GM18508 (cell line): ENCODE data around the gene OTOGL.
"Not testable (repeated sequence)": the region's sequence is repeated elsewhere in the genome, so short reads cannot be mapped to it uniquely, and the experiment has no call there.

Source experiments
- ATAC-seq: cut with Tn5 transposase; IDR thresholded peaks from one replicate; pipeline ENCODE4 v1.9.1; 2021; ENCODE audit warnings: moderate number of reproducible peaks; ENCODE audit not compliant: insufficient read depth, unreplicated experiment

The OTOGL gene

GRCh38 chr12:80268924-80269749 is 169.8 kb downstream of the OTOGL start:
- ATAC-seq: no peak

- no peak for ATAC-seq
Observed at GRCh38 chr12:80269803-80270552, 170.6 kb downstream of the OTOGL start.

- ATAC-seq: no peak
Observed at GRCh38 chr12:80271780-80272179, 172.4 kb downstream of the OTOGL start.

DNA sequence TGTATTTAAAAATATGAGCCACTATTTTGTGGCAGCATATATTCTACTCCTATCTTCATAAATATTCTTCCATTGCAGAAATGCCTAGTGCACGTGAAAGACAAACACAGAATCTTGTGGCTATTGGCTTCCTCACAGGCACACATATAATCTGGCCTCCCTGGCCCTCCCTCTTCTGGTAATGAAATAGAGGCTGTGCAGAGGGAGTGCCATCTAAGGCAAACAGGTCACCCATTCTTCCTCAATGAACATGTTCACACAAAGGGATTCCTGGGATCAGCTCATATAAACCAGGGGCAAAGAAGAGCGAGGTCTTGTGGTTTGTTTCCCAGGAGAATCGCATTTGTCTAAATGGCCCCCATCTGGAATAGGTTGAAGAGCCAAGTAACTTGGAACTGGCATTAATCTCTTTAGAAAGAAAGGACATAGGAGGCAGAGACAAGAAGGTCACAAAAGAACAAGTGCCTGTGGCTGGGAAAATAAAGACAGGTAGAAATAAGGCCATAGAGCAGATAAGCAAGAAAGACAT is 173.1 kb downstream of the OTOGL start:
- no peak for ATAC-seq

GRCh38 chr12:80273144-80273543 is 173.8 kb downstream of the OTOGL start:
- no peak for ATAC-seq

DNA sequence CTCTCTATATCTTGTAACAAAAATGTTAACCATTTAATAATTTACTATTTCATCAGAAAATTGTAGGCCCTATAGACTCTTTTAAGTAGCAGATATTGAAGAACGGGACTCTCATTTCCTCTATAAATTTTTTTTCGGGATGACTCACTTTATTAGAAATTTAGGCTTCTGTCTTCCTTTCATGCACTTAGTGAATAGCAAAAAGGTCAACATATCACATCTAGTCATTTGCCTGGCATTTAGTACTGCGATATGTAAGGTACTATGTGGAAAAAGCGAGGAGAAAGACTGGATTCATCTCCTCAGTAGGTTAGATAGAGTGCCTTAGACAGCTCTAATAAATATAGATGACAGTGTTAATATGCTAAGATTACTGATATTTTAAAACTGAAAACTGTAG is 178.4 kb downstream of the OTOGL start:
- no peak for ATAC-seq

DNA sequence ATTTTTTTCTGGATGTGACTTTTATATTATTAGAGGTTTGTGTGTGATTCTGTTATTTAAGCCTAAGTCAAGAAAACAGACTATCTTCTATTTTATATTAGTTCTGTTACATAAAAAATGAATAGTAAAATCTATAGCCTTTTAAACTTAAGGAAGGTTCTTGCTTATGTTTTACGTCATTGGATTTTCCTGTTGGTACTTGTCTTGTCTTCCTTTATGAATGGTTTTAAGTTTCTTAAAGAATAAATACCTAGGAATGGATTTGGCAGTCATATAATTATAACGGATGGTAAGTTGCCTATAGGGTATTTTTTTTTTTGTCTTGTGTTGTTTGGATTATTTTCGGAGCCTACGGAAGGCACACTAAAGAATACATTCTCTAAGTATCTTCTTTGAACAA is 182.9 kb downstream of the OTOGL start:
- ATAC-seq: no peak

- no peak for ATAC-seq
Observed at GRCh38 chr12:80282761-80283160, 183.4 kb downstream of the OTOGL start.

GRCh38 chr12:80291108-80291754 is 191.9 kb downstream of the OTOGL start:
- ATAC-seq: no peak

DNA sequence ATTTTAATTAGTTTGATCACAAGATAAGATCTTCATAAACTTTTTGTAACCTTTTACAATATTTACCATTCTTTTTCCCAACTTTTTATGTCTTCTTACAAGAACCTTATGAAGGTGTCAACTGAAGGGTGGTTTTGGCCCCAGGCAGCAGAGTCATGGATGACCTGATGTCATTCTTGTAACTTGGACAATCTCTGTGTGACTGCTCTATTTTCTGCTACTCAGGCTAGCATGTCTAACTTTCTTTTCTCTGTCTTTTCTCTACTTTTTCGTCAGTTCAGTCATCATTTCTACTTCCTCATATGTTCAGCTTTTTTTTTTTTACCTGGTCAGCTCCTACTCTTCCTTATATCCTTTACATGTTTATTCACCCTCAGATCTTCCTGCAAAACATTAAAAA is 194.0 kb downstream of the OTOGL start:
- no peak for ATAC-seq

- ATAC-seq: no peak
Observed at GRCh38 chr12:80293759-80294158, 194.4 kb downstream of the OTOGL start.

DNA sequence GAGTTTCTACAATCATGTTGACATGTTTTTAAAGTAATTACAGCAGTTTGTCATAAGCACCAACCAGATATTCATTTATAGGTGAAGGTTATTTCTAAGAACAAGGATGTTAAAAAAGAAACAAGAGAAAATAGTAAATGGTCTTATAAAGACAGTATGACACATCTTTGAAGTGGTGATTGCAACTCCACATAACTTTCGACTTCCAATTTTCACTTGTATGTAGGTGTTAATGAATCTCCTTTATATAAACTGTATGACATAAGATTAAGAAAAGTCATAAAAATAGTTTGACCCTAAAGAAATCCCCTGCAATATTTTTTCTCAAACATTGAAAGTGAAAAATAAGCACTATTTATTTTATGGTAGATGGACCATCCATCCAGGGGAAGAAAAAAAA is 199.9 kb downstream of the OTOGL start:
- ATAC-seq: no peak

GRCh38 chr12:80299976-80300375 is 200.6 kb downstream of the OTOGL start:
- peak; percentile 81 for ATAC-seq

DNA sequence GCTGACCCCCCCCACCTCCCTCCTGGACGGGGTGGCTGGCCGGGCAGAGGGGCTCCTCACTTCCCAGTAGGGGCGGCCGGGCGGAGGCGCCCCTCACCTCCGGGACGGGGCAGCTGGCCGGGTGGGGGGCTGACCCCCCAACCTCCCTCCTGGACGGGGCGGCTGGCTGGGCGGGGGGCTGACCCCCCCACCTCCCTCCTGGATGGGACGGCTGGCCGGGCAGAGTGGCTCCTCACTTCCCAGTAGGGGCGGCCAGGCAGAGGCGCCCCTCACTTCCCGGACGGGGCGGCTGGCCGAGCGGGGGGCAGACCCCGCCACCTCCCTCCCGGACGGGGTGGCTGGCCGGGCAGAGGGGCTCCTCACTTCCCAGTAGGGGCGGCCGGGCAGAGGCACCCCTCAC is 208.1 kb downstream of the OTOGL start:
- ATAC-seq: not testable (repeated sequence)

DNA sequence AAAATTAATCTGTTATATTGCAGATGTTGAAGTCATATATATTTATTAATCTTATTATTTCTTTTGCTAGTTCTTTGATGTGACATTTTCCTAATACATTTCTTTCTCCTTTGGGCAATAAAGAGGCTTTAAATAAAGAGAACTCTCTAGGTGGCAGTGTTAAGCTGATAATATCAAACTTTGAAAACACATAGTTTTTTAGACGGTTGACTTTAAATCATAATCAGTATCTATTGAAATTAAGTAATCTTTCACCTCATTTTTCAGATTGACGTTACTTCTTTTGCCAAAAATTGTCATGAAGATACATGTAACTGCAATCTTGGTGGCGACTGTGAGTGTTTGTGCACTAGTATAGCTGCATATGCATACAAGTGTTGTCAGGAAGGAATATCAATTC is 213.9 kb downstream of the OTOGL start:
- ATAC-seq: no peak

- ATAC-seq: no peak
Observed at GRCh38 chr12:80314741-80315140, 215.4 kb downstream of the OTOGL start.

DNA sequence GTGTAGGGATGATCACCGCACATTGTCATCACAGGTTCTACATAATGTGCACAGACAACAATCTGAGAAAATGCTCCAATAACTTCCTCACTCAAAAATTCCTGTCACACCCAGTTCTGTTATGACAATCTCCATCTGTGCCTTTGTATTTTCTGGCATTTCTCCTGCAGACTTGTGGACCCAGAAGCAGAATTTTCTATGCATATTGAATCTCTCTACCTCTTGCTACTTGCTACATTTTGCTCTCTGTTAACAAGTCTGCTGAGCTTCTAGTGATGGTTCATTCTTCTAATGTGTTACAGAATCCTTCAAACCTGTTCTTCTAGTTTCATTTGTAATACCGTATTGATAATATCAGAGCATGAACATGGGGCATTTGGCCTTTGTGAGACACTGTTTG is 216.9 kb downstream of the OTOGL start:
- ATAC-seq: no peak

DNA sequence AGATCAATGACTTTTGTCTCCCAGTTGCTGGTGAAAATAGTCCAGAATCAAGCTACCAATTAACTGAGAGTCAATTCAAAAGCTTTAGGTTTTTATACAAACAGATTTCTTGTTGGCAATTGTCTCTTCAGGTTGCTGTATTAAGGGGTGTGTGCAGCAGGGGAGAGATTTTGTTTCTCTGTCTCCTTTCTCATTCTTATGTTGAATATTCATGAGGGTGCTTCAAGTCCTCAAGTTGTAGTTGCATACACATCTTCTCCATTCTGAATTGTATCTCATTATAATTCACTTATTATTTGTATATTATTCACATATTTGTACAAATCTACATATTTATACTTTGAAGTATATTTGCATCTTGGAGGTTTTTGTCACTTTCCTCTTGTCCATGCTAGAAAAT is 218.0 kb downstream of the OTOGL start:
- no peak for ATAC-seq

GRCh38 chr12:80317899-80318298 is 218.6 kb downstream of the OTOGL start:
- no peak for ATAC-seq

GRCh38 chr12:80320121-80320678 is 220.9 kb downstream of the OTOGL start:
- no peak for ATAC-seq

DNA sequence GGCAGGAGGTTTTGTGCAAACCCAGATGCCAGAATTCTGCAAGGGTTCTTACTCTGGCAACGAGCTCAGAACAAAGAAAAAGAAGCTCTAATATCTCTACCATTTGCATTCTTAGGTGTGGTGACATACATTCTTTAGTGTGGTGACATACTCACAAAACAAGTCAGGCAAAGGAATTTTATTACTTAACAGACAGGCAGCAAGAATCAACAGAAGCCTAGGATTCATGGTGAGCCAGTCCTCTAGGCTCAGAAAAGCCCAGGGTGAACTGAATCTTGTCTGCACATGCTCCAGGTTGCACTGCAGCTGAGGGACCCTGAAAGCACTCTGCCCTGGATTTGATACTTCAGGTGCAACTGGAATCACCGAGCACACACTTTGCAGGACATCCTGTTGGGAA is 222.3 kb downstream of the OTOGL start:
- ATAC-seq: no peak
